Pancreas (tissue), 10 donors: ENCODE data around the gene AHNAK. TPM values are rescaled to one million over a fixed set of nuclear protein-coding genes. Genes with fewer than 3 reads are reported as not detected.
"Not testable (repeated sequence)": the region's sequence is repeated elsewhere in the genome, so short reads cannot be mapped to it uniquely, and the experiment has no call there.

ENCODE experiments used
- ATAC-seq, 4 donors: fragments of 200-7000 bp; cut with Tn5 transposase; one replicate each; pipeline versions ENCODE4 v1.8.0 to v1.9.1; 2020; ENCODE audit warnings: mild to moderate bottlenecking in 4 of 4, moderate library complexity in 4 of 4
- DNase-seq, 6 donors: peaks; one replicate each; pipeline ENCODE4 v3.0.0-alpha.2; 2020
- FAIRE-seq: peaks from 2 replicates; lab custom pipeline; 2012; peaks lifted over from hg19 to GRCh38; lab: Jason Lieb, UNC
- H3K27ac ChIP-seq, 4 donors: fragments of 200-600 bp; sonication (generic); 1 replicate in 3 of 4; 2 replicates in 1 of 4; pipeline versions ENCODE4 v1.5.0 to v1.8.0; 2020
- H3K27me3 ChIP-seq, 4 donors: fragments of 200-600 bp; one replicate each; pipeline ENCODE4 v1.8.0; 2021
- H3K36me3 ChIP-seq, 3 donors: fragments of 200-600 bp; sonication (generic) in 1 of 3; one replicate each; pipeline versions ENCODE4 v1.5.0 to v1.8.0; 2020 to 2021
- H3K4me1 ChIP-seq, 3 donors: fragments of 200-600 bp; one replicate each; pipeline ENCODE4 v1.8.0; 2021
- H3K4me3 ChIP-seq, 4 donors: fragments of 200-600 bp; sonication (generic) in 2 of 4; one replicate each; pipeline versions ENCODE4 v1.5.0 to v1.8.0; 2020 to 2021
- H3K9me3 ChIP-seq, 4 donors: fragments of 200-600 bp; one replicate each; pipeline ENCODE4 v1.8.0; 2021
- CTCF ChIP-seq, 4 donors: fragments of 200-600 bp; sonication (generic) in 3 of 4; IDR thresholded peaks; one replicate each; pipeline versions ENCODE4 v1.5.0 to v1.8.0; 2021; ENCODE audit warnings: antibody characterized with exemption in 4 of 4
- WGBS, 2 donors: extraction: QIAGEN DNeasy Blood & Tissue Kit; methylation state at CpG; one replicate each; pipeline ENCODE4 v1.1.7; 2013; 5-methylcytosine and 5-hydroxymethylcytosine counted together
- intact Hi-C, 3 donors: fragments of 100-400 bp; cut with DNase I; formaldehyde crosslinking; loops; one replicate each; pipeline versions ENCODE4 v1.11.1 to v1.14.2; 2022
- polyA plus RNA-seq, 2 donors: library from polyadenylated mRNA; stranded (reverse); fragments of 200-250 nt; gene quantifications; one replicate each; pipeline ENCODE4 v1.2.3, GENCODE V29; 2013
- total RNA-seq, 6 donors: library from RNA; stranded (reverse); fragmentation: NEBNext Ultra II Directional in 4 of 6; extraction: Animal tissue kit (Norgen Biotek cat#: 25700) in 4 of 6; gene quantifications; one replicate each; pipeline versions ENCODE4 v1.2.1 to v1.2.4, GENCODE V29; 2021 to 2023
- donor health status: healthy with polysubstance abuse.
- donor health status: DM: no; HTN: no; CAD: no; lungs with moderate emphysema.
- donor health status: DM: no; HTN: no; CAD: no.
- donor health status: control.
- donor health status: control.
- donor health status: Bipolar disorder and iron deficiency.
- donor health status: DM: yes; HTN: yes; CAD: no.
- donor health status: DM: no; HTN: no; CAD: no.
- donor health status: DM: no; HTN: no; CAD: no.
- donor health status: DM: yes; HTN: yes; CAD: no.

Gene AHNAK
- total and polyA plus RNA-seq, 8 donors = 18.7 to 163 (median 66.8) TPM

- Histone ChIP-seq H3K36me3 (no peaks in the 10 kb centered on the region), H3K4me3 (no peak overlapping the region), H3K9me3 (no peaks in the 10 kb centered on the region), H3K27me3 (no peaks in the 10 kb centered on the region), H3K27ac (no peak overlapping the region), H3K4me1 (no peaks in the 10 kb centered on the region)
- TF ChIP-seq CTCF (IDR thresholded peaks at IDR 0.05) = no peak
- no peak for DNase-seq
- intact Hi-C loops = loop anchor here in 1 of 3 donors (10.0 kb wide), 1 partner anchor 303 kb away; no protein-coding TSS in a partner anchor
- WGBS, 2 donors = 79 to 83% methylated on average over 16 of the region's 16 CpGs
- FAIRE-seq = no peak
- ATAC-seq = no peak
These were observed 154.8 kb downstream of the AHNAK start for GRCh38 chr11:62391642-62392425.

GRCh38 chr11:62390722-62391121, 155.9 kb downstream of the AHNAK start:
- Histone ChIP-seq H3K4me3 (no peak overlapping the region), H3K36me3 (no peaks in the 10 kb centered on the region), H3K27me3 (no peaks in the 10 kb centered on the region), H3K9me3 (no peaks in the 10 kb centered on the region), H3K27ac (no peak overlapping the region), H3K4me1 (no peaks in the 10 kb centered on the region)
- DNase-seq (no peak), ATAC-seq (no peak), FAIRE-seq (no peak)
- intact Hi-C loops = loop anchor here in 1 of 3 donors (10.0 kb wide), 1 partner anchor 304 kb away; no protein-coding TSS in a partner anchor
- no peak for TF ChIP-seq CTCF (IDR thresholded peaks at IDR 0.05)
- 86 to 100% methylated on average over 1 of the region's 1 CpG for WGBS, 2 donors

GRCh38 chr11:62390237-62390636, 156.4 kb downstream of the AHNAK start:
- TF ChIP-seq CTCF (IDR thresholded peaks at IDR 0.05) = no peak
- Histone ChIP-seq H3K9me3 (no peaks in the 10 kb centered on the region), H3K27me3 (no peaks in the 10 kb centered on the region), H3K27ac (no peak overlapping the region), H3K36me3 (no peaks in the 10 kb centered on the region), H3K4me1 (no peaks in the 10 kb centered on the region), H3K4me3 (no peak overlapping the region)
- ATAC-seq (no peak), FAIRE-seq (no peak), DNase-seq (no peak)
- WGBS, 2 donors = 72 to 78% methylated on average over 5 of the region's 5 CpGs
- intact Hi-C loops = loop anchor here in 1 of 3 donors (10.0 kb wide), 1 partner anchor 305 kb away; no protein-coding TSS in a partner anchor

- FAIRE-seq (no peak), ATAC-seq (no peak), DNase-seq (no peak)
- H3K36me3 ChIP-seq = no peaks in the 10 kb centered on the region
- intact Hi-C loops = no loop called here
- WGBS, 2 donors = 84 to 90% methylated on average over 11 of the region's 11 CpGs
- no peaks in the 10 kb centered on the region for H3K27me3 ChIP-seq
- H3K27ac ChIP-seq = no peak overlapping the region
- H3K4me1 ChIP-seq = no peaks in the 10 kb centered on the region
- H3K4me3 ChIP-seq = no peak overlapping the region
- TF ChIP-seq CTCF (IDR thresholded peaks at IDR 0.05) = no peak
- no peaks in the 10 kb centered on the region for H3K9me3 ChIP-seq
These were observed 157.6 kb downstream of the AHNAK start for GRCh38 chr11:62388999-62389398.

GRCh38 chr11:62387381-62387780, 159.2 kb downstream of the AHNAK start:
- 92% methylated on average over 3 of the region's 3 CpGs for WGBS, 2 donors
- FAIRE-seq (no peak), ATAC-seq (no peak), DNase-seq (no peak)
- Histone ChIP-seq H3K36me3 (no peaks in the 10 kb centered on the region), H3K27ac (no peak overlapping the region), H3K4me3 (no peak overlapping the region), H3K27me3 (no peaks in the 10 kb centered on the region), H3K9me3 (no peaks in the 10 kb centered on the region), H3K4me1 (no peaks in the 10 kb centered on the region)
- no peak for TF ChIP-seq CTCF (IDR thresholded peaks at IDR 0.05)
- intact Hi-C loops = no loop called here

- H3K9me3 ChIP-seq, FAIRE-seq, H3K4me1 ChIP-seq, intact Hi-C loops, H3K27ac ChIP-seq, H3K4me3 ChIP-seq, H3K36me3 ChIP-seq, DNase-seq, H3K27me3 ChIP-seq, ATAC-seq: not testable (repeated sequence)
- 91 to 99% methylated on average over 3 of the region's 3 CpGs for WGBS, 2 donors
These were observed 160.5 kb downstream of the AHNAK start for GRCh38 chr11:62386083-62386482.
